HepG2 (cell line): ENCODE data around the gene ACOT2. TPM values are rescaled to one million over a fixed set of nuclear protein-coding genes. Genes with fewer than 3 reads are reported as not detected.
A peak's percentile ranks its signal among the peaks of the same experiment; 100 is the strongest.
"Not testable (repeated sequence)": the region's sequence is repeated elsewhere in the genome, so short reads cannot be mapped to it uniquely, and the experiment has no call there.

Experiments used
- BRF2 ChIP-seq: sonication (generic); formaldehyde crosslinking; IDR thresholded peaks from 2 replicates; pipeline ENCODE4 v1.8.1; 2022; ENCODE audit warnings: mild to moderate bottlenecking, missing genetic modification reagents
- FOXC1 ChIP-seq: sonication (generic); formaldehyde crosslinking; IDR thresholded peaks from 2 replicates; pipeline ENCODE4 v1.8.0; 2022; ENCODE audit warnings: mild to moderate bottlenecking, missing genetic modification reagents, borderline replicate concordance
- HNF4A ChIP-seq: sonication (generic); formaldehyde crosslinking; IDR thresholded peaks from 2 replicates; pipeline ENCODE4 v1.4.0; 2020; ENCODE audit warnings: missing genetic modification reagents
- KLF6 ChIP-seq: IDR thresholded peaks from 2 replicates; pipeline ENCODE4 v1.8.0; 2016; ENCODE audit warnings: missing biosample characterization, missing genetic modification reagents
- MTERF4 ChIP-seq: sonication (generic); formaldehyde crosslinking; IDR thresholded peaks from 2 replicates; pipeline ENCODE4 v1.8.0; 2023; ENCODE audit warnings: mild to moderate bottlenecking, missing genetic modification reagents
- NR2F1 ChIP-seq, 2 experiments: fragments of 450-650 bp in 1 of 2; formaldehyde crosslinking in 1 of 2; IDR thresholded peaks; 2 replicates each; pipeline versions ENCODE4 v1.5.0 to v1.6.1; 2016 to 2020; ENCODE audit warnings: mild to moderate bottlenecking in 1 of 2, missing compliant biosample characterization in 1 of 2, missing genetic modification reagents in 1 of 2, moderate library complexity in 1 of 2
- RFX5 ChIP-seq: IDR thresholded peaks from 2 replicates; pipeline ENCODE4 v1.6.1; 2011; ENCODE audit warnings: low read depth, low read length, improper control_type of control experiment
- TCF12 ChIP-seq, 2 experiments: fragments of 450-650 bp in 1 of 2; sonication (generic) in 1 of 2; formaldehyde crosslinking in 1 of 2; IDR thresholded peaks; 2 replicates each; pipeline versions ENCODE4 v1.6.1 to v1.8.0; 2017 to 2022; ENCODE audit warnings: antibody characterized with exemption in 1 of 2, mild to moderate bottlenecking in 1 of 2, missing genetic modification reagents in 1 of 2, moderate library complexity in 1 of 2
- ZNF230 ChIP-seq: sonication (generic); formaldehyde crosslinking; IDR thresholded peaks from 2 replicates; pipeline ENCODE4 v1.4.0; 2020; ENCODE audit warnings: mild to moderate bottlenecking, missing genetic modification reagents
- ZSCAN25 ChIP-seq: sonication (generic); formaldehyde crosslinking; IDR thresholded peaks from 2 replicates; pipeline ENCODE4 v1.8.0; 2022; ENCODE audit warnings: mild to moderate bottlenecking, missing genetic modification reagents
- polyA plus RNA-seq, 8 experiments: library from polyadenylated mRNA; depleted of rRNA in 3 of 8; stranded (reverse) in 7 of 8; unstranded in 1 of 8; fragments of >200 nt; fragmentation: Illumina TruSeq in 4 of 8; extraction: Trizol in 4 of 8; gene quantifications; 2 replicates each; pipeline versions ENCODE4 v1.2.1 to v1.2.3, GENCODE V29; 2011 to 2016; ENCODE audit warnings: low read depth in 4 of 8, missing spikeins in 1 of 8, mixed read lengths in 1 of 8; ENCODE audit not compliant: insufficient read depth in 1 of 8
- total RNA-seq, 5 experiments: library from RNA; depleted of rRNA; stranded (reverse); fragments of >200 nt; fragmentation: Illumina TruSeq; extraction: Trizol; gene quantifications; 2 replicates each; pipeline ENCODE4 v1.2.3, GENCODE V29; 2016; ENCODE audit warnings: low read depth in 1 of 5
- TF ChIP-seq, protein P1 (sequence below): sonication (generic); formaldehyde crosslinking; IDR thresholded peaks from 2 replicates; pipeline ENCODE4 v1.4.0; 2020; ENCODE audit warnings: missing genetic modification reagents, borderline replicate concordance
- TF ChIP-seq, protein P2 (sequence below): sonication (generic); formaldehyde crosslinking; IDR thresholded peaks from 2 replicates; pipeline ENCODE4 v1.4.0; 2020; ENCODE audit warnings: mild to moderate bottlenecking, missing genetic modification reagents, borderline replicate concordance
- TF ChIP-seq, protein P3 (sequence below): sonication (generic); formaldehyde crosslinking; IDR thresholded peaks from 2 replicates; pipeline ENCODE4 v1.5.1; 2020; ENCODE audit warnings: missing genetic modification reagents, mild to moderate bottlenecking, borderline replicate concordance

ACOT2 gene
- total and polyA plus RNA-seq, 2 of the 13 experiments (the other 11 are each of a cell fraction or from before 2014, with no cell fraction given) = 60.0 to 110 TPM

GRCh38 chr14:73569185-73569958, at the start of gene ACOT2 (continued):
- TF ChIP-seq NR2F1 (CRISPR knock-in tag; IDR thresholded peaks at IDR 0.05) = peak in 1 of 2 experiments; percentile 62; a peak in 1 of 4 replicates
- TF ChIP-seq MTERF4 (CRISPR knock-in tag) = peak; percentile 68; the same call in 1 of the 2 replicates
- peak; percentile 85 for TF ChIP-seq HNF4A (CRISPR knock-in tag)
- peak; percentile 36; the same call in 1 of the 2 replicates for TF ChIP-seq KLF6 (CRISPR knock-in tag)
- TF ChIP-seq, protein P1, sequence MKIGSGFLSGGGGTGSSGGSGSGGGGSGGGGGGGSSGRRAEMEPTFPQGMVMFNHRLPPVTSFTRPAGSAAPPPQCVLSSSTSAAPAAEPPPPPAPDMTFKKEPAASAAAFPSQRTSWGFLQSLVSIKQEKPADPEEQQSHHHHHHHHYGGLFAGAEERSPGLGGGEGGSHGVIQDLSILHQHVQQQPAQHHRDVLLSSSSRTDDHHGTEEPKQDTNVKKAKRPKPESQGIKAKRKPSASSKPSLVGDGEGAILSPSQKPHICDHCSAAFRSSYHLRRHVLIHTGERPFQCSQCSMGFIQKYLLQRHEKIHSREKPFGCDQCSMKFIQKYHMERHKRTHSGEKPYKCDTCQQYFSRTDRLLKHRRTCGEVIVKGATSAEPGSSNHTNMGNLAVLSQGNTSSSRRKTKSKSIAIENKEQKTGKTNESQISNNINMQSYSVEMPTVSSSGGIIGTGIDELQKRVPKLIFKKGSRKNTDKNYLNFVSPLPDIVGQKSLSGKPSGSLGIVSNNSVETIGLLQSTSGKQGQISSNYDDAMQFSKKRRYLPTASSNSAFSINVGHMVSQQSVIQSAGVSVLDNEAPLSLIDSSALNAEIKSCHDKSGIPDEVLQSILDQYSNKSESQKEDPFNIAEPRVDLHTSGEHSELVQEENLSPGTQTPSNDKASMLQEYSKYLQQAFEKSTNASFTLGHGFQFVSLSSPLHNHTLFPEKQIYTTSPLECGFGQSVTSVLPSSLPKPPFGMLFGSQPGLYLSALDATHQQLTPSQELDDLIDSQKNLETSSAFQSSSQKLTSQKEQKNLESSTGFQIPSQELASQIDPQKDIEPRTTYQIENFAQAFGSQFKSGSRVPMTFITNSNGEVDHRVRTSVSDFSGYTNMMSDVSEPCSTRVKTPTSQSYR (CRISPR knock-in tag) = peak; percentile 88
- TF ChIP-seq, protein P2, sequence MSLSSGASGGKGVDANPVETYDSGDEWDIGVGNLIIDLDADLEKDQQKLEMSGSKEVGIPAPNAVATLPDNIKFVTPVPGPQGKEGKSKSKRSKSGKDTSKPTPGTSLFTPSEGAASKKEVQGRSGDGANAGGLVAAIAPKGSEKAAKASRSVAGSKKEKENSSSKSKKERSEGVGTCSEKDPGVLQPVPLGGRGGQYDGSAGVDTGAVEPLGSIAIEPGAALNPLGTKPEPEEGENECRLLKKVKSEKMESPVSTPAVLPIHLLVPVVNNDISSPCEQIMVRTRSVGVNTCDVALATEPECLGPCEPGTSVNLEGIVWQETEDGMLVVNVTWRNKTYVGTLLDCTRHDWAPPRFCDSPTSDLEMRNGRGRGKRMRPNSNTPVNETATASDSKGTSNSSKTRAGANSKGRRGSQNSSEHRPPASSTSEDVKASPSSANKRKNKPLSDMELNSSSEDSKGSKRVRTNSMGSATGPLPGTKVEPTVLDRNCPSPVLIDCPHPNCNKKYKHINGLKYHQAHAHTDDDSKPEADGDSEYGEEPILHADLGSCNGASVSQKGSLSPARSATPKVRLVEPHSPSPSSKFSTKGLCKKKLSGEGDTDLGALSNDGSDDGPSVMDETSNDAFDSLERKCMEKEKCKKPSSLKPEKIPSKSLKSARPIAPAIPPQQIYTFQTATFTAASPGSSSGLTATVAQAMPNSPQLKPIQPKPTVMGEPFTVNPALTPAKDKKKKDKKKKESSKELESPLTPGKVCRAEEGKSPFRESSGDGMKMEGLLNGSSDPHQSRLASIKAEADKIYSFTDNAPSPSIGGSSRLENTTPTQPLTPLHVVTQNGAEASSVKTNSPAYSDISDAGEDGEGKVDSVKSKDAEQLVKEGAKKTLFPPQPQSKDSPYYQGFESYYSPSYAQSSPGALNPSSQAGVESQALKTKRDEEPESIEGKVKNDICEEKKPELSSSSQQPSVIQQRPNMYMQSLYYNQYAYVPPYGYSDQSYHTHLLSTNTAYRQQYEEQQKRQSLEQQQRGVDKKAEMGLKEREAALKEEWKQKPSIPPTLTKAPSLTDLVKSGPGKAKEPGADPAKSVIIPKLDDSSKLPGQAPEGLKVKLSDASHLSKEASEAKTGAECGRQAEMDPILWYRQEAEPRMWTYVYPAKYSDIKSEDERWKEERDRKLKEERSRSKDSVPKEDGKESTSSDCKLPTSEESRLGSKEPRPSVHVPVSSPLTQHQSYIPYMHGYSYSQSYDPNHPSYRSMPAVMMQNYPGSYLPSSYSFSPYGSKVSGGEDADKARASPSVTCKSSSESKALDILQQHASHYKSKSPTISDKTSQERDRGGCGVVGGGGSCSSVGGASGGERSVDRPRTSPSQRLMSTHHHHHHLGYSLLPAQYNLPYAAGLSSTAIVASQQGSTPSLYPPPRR (CRISPR knock-in tag) = peak; percentile 60; the same call in 1 of the 2 replicates
- TF ChIP-seq ZSCAN25 (CRISPR knock-in tag) = peak; percentile 43; the same call in 1 of the 2 replicates
- TF ChIP-seq TCF12 (IDR thresholded peaks at IDR 0.05) = not testable (repeated sequence)
- 0 out of 2 replicates have a peak, but pooled peaks have one; percentile 11 for TF ChIP-seq TCF12 (CRISPR knock-in tag; IDR thresholded peaks at IDR 0.05)
- TF ChIP-seq ZNF230 (CRISPR knock-in tag) = peak; percentile 72; the same call in 1 of the 2 replicates
- TF ChIP-seq RFX5 = 0 out of 2 replicates have a peak, but pooled peaks have one; percentile 24
- peak; percentile 88; the same call in 1 of the 2 replicates for TF ChIP-seq FOXC1
- TF ChIP-seq BRF2 (CRISPR knock-in tag) = 0 out of 2 replicates have a peak, but pooled peaks have one; percentile 50
- TF ChIP-seq, protein P3, sequence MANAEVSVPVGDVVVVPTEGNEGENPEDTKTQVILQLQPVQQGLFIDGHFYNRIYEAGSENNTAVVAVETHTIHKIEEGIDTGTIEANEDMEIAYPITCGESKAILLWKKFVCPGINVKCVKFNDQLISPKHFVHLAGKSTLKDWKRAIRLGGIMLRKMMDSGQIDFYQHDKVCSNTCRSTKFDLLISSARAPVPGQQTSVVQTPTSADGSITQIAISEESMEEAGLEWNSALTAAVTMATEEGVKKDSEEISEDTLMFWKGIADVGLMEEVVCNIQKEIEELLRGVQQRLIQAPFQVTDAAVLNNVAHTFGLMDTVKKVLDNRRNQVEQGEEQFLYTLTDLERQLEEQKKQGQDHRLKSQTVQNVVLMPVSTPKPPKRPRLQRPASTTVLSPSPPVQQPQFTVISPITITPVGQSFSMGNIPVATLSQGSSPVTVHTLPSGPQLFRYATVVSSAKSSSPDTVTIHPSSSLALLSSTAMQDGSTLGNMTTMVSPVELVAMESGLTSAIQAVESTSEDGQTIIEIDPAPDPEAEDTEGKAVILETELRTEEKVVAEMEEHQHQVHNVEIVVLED (CRISPR knock-in tag) = peak; percentile 64; the same call in 1 of the 2 replicates
